D721Med (cell line): ENCODE results near the gene TLCD3A.
"Not testable (repeated sequence)": the region's sequence is repeated elsewhere in the genome, so short reads cannot be mapped to it uniquely, and the experiment has no call there.

Experiments used
- DNase-seq: peaks from one replicate; pipeline ENCODE4 v3.0.0; 2011; ENCODE audit warnings: low spot score; ENCODE audit not compliant: insufficient read length
- FAIRE-seq: peaks from 2 replicates; lab custom pipeline; 2011; peaks lifted over from hg19 to GRCh38; lab: Jason Lieb, UNC
- CTCF ChIP-seq: IDR thresholded peaks from 2 replicates; pipeline ENCODE4 v1.5.1; 2012; ENCODE audit warnings: mild to moderate bottlenecking, control low read depth; ENCODE audit not compliant: insufficient read depth; ENCODE audit errors: missing control alignments

The TLCD3A gene

GRCh38 chr17:781805-782731, 49.7 kb downstream of the TLCD3A start, which contains the start of the genes GLOD4 and MRM3:
Gene GLOD4, minus strand, starts transcription at chr17:782280. Its CDS starts 25 bp downstream, at chr17:782255.
Gene MRM3, plus strand, starts transcription at chr17:782353. Its CDS starts 26 bp downstream, at chr17:782379.
- DNase-seq (peak; percentile 97), FAIRE-seq (no peak)
- no peak for TF ChIP-seq CTCF

DNA sequence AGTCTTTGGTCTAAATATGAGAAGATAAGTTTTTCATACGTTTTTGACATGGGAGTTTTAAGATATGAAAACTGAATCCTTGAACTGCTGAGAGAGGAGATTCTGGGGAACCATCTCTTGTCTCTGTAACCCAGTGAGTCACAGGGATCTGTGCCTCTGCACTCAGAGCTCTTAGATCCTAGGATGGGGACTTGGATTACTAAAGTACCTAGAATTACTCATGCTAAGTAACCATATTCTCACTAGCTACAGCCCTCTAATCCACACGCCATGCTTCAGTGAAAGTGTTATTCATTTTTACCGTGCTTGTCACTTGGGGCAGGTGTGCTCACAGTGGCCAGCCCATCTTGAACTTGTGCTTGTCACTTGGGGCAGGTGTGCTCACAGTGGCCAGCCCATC, 51.7 kb downstream of the TLCD3A start:
- no peak for TF ChIP-seq CTCF
- no peak for DNase-seq
- no peak for FAIRE-seq

- not testable (repeated sequence) for FAIRE-seq
These were observed 53.5 kb downstream of the TLCD3A start for GRCh38 chr17:785901-786300.

GRCh38 chr17:787641-788221, 55.3 kb downstream of the TLCD3A start:
- DNase-seq (no peak), FAIRE-seq (no peak)
- TF ChIP-seq CTCF = no peak

More at GRCh38 chr17:785901-786300, 53.5 kb downstream of the TLCD3A start:
- DNase-seq = not testable (repeated sequence)

GRCh38 chr17:788551-788950, 56.2 kb downstream of the TLCD3A start:
- TF ChIP-seq CTCF = no peak
- FAIRE-seq = no peak
- DNase-seq = no peak

DNA sequence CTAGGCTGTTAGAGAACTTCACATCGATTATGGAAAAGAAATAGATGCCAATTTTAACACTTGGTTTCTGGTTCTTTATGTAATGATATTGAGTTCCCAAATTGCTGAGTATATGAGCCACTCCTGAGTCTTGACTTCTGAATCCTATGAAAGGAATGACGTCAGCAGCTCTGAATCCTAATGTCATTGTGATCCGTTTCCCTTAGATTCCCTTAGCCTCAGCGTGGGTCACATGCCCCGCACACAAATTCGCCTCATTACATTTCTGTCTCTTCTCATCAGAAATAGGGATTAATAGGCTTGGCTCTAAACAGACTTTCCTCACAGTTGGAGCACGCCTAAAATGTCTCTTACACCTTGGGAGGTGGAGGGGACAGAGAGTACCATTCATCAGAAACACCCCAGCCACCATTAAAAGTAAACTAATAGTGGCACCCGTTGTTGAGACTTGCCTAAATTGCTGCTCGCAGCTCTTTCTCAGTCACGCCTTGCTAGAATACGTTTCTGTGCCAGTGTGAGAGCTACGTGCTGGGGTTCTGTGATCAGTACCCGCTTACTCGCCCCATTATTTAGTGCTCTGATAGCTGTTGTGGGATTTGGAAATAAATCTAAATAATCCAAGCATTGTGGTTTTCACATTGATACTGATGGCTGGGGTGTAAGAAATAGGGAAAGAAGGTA, 56.9 kb downstream of the TLCD3A start:
- FAIRE-seq (no peak), DNase-seq (no peak)
- no peak for TF ChIP-seq CTCF

- not testable (repeated sequence) for DNase-seq, FAIRE-seq
These were observed 57.8 kb downstream of the TLCD3A start for GRCh38 chr17:789931-790873.

DNA sequence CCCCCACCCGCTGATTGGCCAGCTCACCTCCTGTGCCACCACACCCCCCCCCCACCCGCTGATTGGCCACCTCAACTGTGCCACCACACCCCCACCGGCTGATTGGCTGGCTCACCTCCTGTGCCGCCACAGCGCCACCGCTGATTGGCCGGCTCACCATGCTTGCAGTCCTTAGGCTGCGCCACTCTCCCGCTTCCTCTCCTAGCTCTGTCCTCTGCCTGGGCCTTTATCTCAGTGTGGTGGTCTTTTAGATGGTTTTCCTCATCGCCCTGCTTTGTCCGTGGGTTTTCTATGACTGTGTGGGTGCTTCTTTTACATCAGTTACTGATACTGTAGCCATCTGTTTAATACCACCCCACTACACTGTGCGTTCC, 58.5 kb downstream of the TLCD3A start:
- DNase-seq, FAIRE-seq: not testable (repeated sequence)
